ENCODE data around the gene GANC. TPM values are rescaled to one million over a fixed set of nuclear protein-coding genes. Genes with fewer than 3 reads are reported as not detected.

GANC gene
- polyA plus RNA-seq, 3 donors, result 14.5 to 24.4 (median 21.1) TPM

- TF ChIP-seq CTCF (IDR thresholded peaks at IDR 0.05), result no peak
- WGBS (ENCODE audit: insufficient coverage), result 100% methylated on average over 1 of the region's 2 CpGs
- Mint-ChIP-seq H3K36me3 (peaks cover 65 to 73% of the 10 kb centered on the region in 2 donors), H3K27ac (no peak overlapping the region), H3K27me3 (ENCODE audit: low read depth in 3 of 3) (no peaks in the 10 kb centered on the region), H3K4me3 (no peak overlapping the region), H3K9me3 (no peaks in the 10 kb centered on the region), H3K4me1 (peaks cover 12% of the 10 kb centered on the region)
- Histone ChIP-seq H3K4me3 (replicated peaks in 1 of 3; ENCODE audit: low read depth in 2 of 3, low read length in 3 of 3) (no peak overlapping the region), H3K9ac (ENCODE audit: insufficient read depth, low read length, poor library complexity, severe bottlenecking) (no peak overlapping the region), H2AFZ (ENCODE audit: insufficient read depth, low read depth, low read length, poor library complexity, severe bottlenecking) (no peak overlapping the region), H3K36me3 (replicated peaks in 1 of 2; ENCODE audit: control insufficient read depth in 1 of 2, insufficient read depth in 2 of 2, low read length in 2 of 2) (peaks cover 62 to 82% of the 10 kb centered on the region in 2 donors), H3K9me3 (replicated peaks in 1 of 2; ENCODE audit: control insufficient read depth in 1 of 2, insufficient read depth in 1 of 2, low read length in 2 of 2) (no peaks in the 10 kb centered on the region), H3K4me2 (replicated peaks; ENCODE audit: extremely low read depth, low read length, poor library complexity, severe bottlenecking) (no peak overlapping the region), H3K79me2 (ENCODE audit: insufficient read depth, low read length) (no peaks in the 10 kb centered on the region), H3K27ac (ENCODE audit: low read depth in 1 of 2, low read length in 2 of 2) (no peak overlapping the region), H4K20me1 (ENCODE audit: insufficient read depth, low read length) (no peaks in the 10 kb centered on the region), H3K27me3 (ENCODE audit: control insufficient read depth in 2 of 2, insufficient read depth in 2 of 2, low read length in 2 of 2) (no peaks in the 10 kb centered on the region), H3K4me1 (ENCODE audit: control insufficient read depth in 1 of 2, insufficient read depth in 2 of 2, low read length in 2 of 2) (peaks cover 12 to 14% of the 10 kb centered on the region in 2 donors)
- intact Hi-C loops (cut with micrococcal nuclease), result no loop called here
- no peak for DNase-seq
Observed at GRCh38 chr15:42354824-42355223, 81.8 kb downstream of the GANC start.

DNA sequence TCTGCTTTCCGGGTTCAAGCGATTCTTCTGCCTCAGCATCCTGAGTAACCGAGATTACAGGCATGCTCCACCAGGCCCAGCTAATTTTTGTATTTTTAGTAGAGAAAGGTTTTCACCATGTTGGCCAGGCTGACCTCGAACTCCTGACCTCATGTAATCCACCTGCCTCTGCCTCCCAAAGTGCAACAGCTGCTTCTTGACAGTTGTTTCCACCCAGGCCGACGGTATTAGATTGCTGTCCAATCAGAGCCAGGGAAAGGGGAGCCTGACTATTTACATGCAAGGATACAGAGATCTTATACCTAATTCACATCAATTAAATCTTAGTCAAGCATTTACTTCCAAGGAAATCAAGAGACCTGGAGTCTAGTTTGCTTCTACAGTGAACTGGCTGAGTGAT is 82.3 kb downstream of the GANC start:
- Histone ChIP-seq H3K4me3 (replicated peaks in 1 of 3; ENCODE audit: low read depth in 2 of 3, low read length in 3 of 3) (no peak overlapping the region), H3K27me3 (ENCODE audit: control insufficient read depth in 2 of 2, insufficient read depth in 2 of 2, low read length in 2 of 2) (no peaks in the 10 kb centered on the region), H3K9me3 (replicated peaks in 1 of 2; ENCODE audit: control insufficient read depth in 1 of 2, insufficient read depth in 1 of 2, low read length in 2 of 2) (no peaks in the 10 kb centered on the region), H3K9ac (ENCODE audit: insufficient read depth, low read length, poor library complexity, severe bottlenecking) (no peak overlapping the region), H3K4me1 (ENCODE audit: control insufficient read depth in 1 of 2, insufficient read depth in 2 of 2, low read length in 2 of 2) (peaks cover 17 to 18% of the 10 kb centered on the region in 2 donors), H3K27ac (ENCODE audit: low read depth in 1 of 2, low read length in 2 of 2) (no peak overlapping the region), H4K20me1 (ENCODE audit: insufficient read depth, low read length) (no peaks in the 10 kb centered on the region), H3K79me2 (ENCODE audit: insufficient read depth, low read length) (no peaks in the 10 kb centered on the region), H3K36me3 (replicated peaks in 1 of 2; ENCODE audit: control insufficient read depth in 1 of 2, insufficient read depth in 2 of 2, low read length in 2 of 2) (peaks cover 60 to 77% of the 10 kb centered on the region in 2 donors), H2AFZ (ENCODE audit: insufficient read depth, low read depth, low read length, poor library complexity, severe bottlenecking) (no peak overlapping the region), H3K4me2 (replicated peaks; ENCODE audit: extremely low read depth, low read length, poor library complexity, severe bottlenecking) (no peak overlapping the region)
- no peak for DNase-seq
- Mint-ChIP-seq H3K4me3 (no peak overlapping the region), H3K36me3 (peaks cover 65 to 73% of the 10 kb centered on the region in 2 donors), H3K27me3 (ENCODE audit: low read depth in 3 of 3) (no peaks in the 10 kb centered on the region), H3K9me3 (no peaks in the 10 kb centered on the region), H3K27ac (no peak overlapping the region), H3K4me1 (peaks cover 17% of the 10 kb centered on the region)
- no peak for TF ChIP-seq CTCF (IDR thresholded peaks at IDR 0.05)
- intact Hi-C loops (cut with micrococcal nuclease), result no loop called here
- WGBS (ENCODE audit: insufficient coverage), result 89% methylated on average over 4 of the region's 6 CpGs

Data from CD14-positive monocyte (primary cell).